MCF 10A (cell line): ENCODE measurements around the gene FPR2. TPM values are rescaled to one million over a fixed set of nuclear protein-coding genes. Genes with fewer than 3 reads are reported as not detected.
A peak's percentile ranks its signal among the peaks of the same experiment; 100 is the strongest.

Source experiments
- BruUV-seq: library from RNA; stranded (reverse); fragments of 400-500 nt; replicated peaks from 2 replicates; lab custom pipeline; 2021; lab: Mats Ljungman, UMichigan
- CTCF ChIA-PET: fragments of 300-600 bp; sonication (Branson Sonifier 250); formaldehyde crosslinking; extraction: SDS; loops from one replicate; lab custom pipeline; 2021; ENCODE audit warnings: antibody characterized with exemption, inconsistent platforms; lab: Yijun Ruan, JAX
- POLR2A ChIA-PET: fragments of 300-600, 350-650 bp; sonication (Branson Sonifier 250); formaldehyde crosslinking; extraction: SDS; loops from one replicate; lab custom pipeline; 2020; ENCODE audit warnings: antibody characterized with exemption, inconsistent platforms; lab: Yijun Ruan, JAX
- DNase-seq: peaks from one replicate; pipeline ENCODE4 v3.0.0-alpha.2; 2018; ENCODE audit not compliant: unreplicated experiment
- H3K27ac Mint-ChIP-seq: one replicate; pipeline ENCODE4 v1.8.0; 2022; ENCODE audit warnings: mild to moderate bottlenecking, low read depth, mixed read lengths; ENCODE audit not compliant: unreplicated experiment
- H3K27me3 Mint-ChIP-seq: one replicate; pipeline ENCODE4 v1.8.0; 2022; ENCODE audit warnings: mixed read lengths; ENCODE audit not compliant: insufficient read depth, unreplicated experiment
- H3K36me3 Mint-ChIP-seq: one replicate; pipeline ENCODE4 v1.8.0; 2022; ENCODE audit warnings: mild to moderate bottlenecking, moderate library complexity, mixed read lengths; ENCODE audit not compliant: insufficient read depth, unreplicated experiment
- H3K4me1 Mint-ChIP-seq: one replicate; pipeline ENCODE4 v1.8.0; 2022; ENCODE audit warnings: mixed read lengths; ENCODE audit not compliant: insufficient read depth, unreplicated experiment
- H3K4me3 Mint-ChIP-seq: one replicate; pipeline ENCODE4 v1.8.0; 2022; ENCODE audit warnings: mild to moderate bottlenecking, moderate library complexity, mixed read lengths; ENCODE audit not compliant: unreplicated experiment
- H3K9me3 Mint-ChIP-seq: one replicate; pipeline ENCODE4 v1.8.0; 2022; ENCODE audit warnings: mixed read lengths; ENCODE audit not compliant: unreplicated experiment
- CTCF ChIP-seq: fragments of 200-600 bp; IDR thresholded peaks from one replicate; pipeline ENCODE4 v1.8.0; 2022; ENCODE audit warnings: antibody characterized with exemption, mild to moderate bottlenecking; ENCODE audit not compliant: unreplicated experiment
- intact Hi-C: fragments of 100-400 bp; cut with micrococcal nuclease; formaldehyde crosslinking; loops from 2 replicates; pipeline ENCODE4 v1.14.1; 2022
- total RNA-seq: library from RNA; stranded (reverse); gene quantifications from 2 replicates; pipeline ENCODE4 v1.2.3, GENCODE V29; 2022

FPR2 gene
- total RNA-seq, 1 experiment from 2014 or later, result not detected

GRCh38 chr19:51781999-51782398, 21.0 kb downstream of the FPR2 start:
- intact Hi-C loops, result loop anchor here (2.0 to 10.0 kb wide), 4 partner anchors 117 to 757 kb away; partner anchors contain the start of gene KLK11
- no peak for DNase-seq
- no peak for TF ChIP-seq CTCF
- H3K36me3 Mint-ChIP-seq, result no peaks in the 10 kb centered on the region
- no TSS peak for BruUV-seq
- no peaks in the 10 kb centered on the region for H3K27me3 Mint-ChIP-seq
- CTCF ChIA-PET, result interaction anchor here (0.6 to 0.7 kb wide), 3 partner anchors 39 to 354 kb away, joined by 3 read pairs; no protein-coding TSS in a partner anchor
- no peak overlapping the region for H3K27ac Mint-ChIP-seq
- peaks cover 6% of the 10 kb centered on the region for H3K4me1 Mint-ChIP-seq
- POLR2A ChIA-PET, result interaction anchor here (0.9 kb wide), 1 partner anchor 12 kb away, joined by 3 read pairs; no protein-coding TSS in a partner anchor
- H3K9me3 Mint-ChIP-seq, result no peaks in the 10 kb centered on the region
- H3K4me3 Mint-ChIP-seq, result no peak overlapping the region

GRCh38 chr19:51783372-51783771, 22.4 kb downstream of the FPR2 start:
- intact Hi-C loops, result loop anchor here (1.0 to 10.0 kb wide), 6 partner anchors 119 to 759 kb away; partner anchors contain the start of gene KLK11
- Mint-ChIP-seq H3K4me3 (no peak overlapping the region), H3K4me1 (no peaks in the 10 kb centered on the region), H3K36me3 (no peaks in the 10 kb centered on the region), H3K9me3 (peaks cover 7% of the 10 kb centered on the region), H3K27ac (no peak overlapping the region), H3K27me3 (no peaks in the 10 kb centered on the region)
- TF ChIP-seq CTCF, result peak; percentile 50
- peak; percentile 60 for DNase-seq
- no TSS peak for BruUV-seq
- ChIA-PET CTCF (no interaction called here), POLR2A (no interaction called here)

GRCh38 chr19:51784109-51784785, 23.3 kb downstream of the FPR2 start:
- no peak for DNase-seq
- ChIA-PET POLR2A (interaction anchor here (0.7 to 1.9 kb wide), 5 partner anchors 14 to 73 kb away, joined by 3 to 12 read pairs (median 3); no protein-coding TSS in a partner anchor), CTCF (interaction anchor here (0.5 to 2.2 kb wide), 8 partner anchors 24 to 446 kb away, joined by 3 to 18 read pairs (median 3); no protein-coding TSS in a partner anchor)
- intact Hi-C loops, result loop anchor here (5.0 to 10.0 kb wide), 2 partner anchors 267 to 759 kb away; partner anchors contain the start of gene KLK11
- BruUV-seq, result TSS peak; percentile 69
- H3K4me1 Mint-ChIP-seq, result peaks cover 5% of the 10 kb centered on the region
- no peaks in the 10 kb centered on the region for H3K27me3 Mint-ChIP-seq
- no peaks in the 10 kb centered on the region for H3K36me3 Mint-ChIP-seq
- peaks cover 7% of the 10 kb centered on the region for H3K9me3 Mint-ChIP-seq
- TF ChIP-seq CTCF, result no peak
- no peak overlapping the region for H3K27ac Mint-ChIP-seq
- H3K4me3 Mint-ChIP-seq, result no peak overlapping the region

- BruUV-seq, result TSS peak; percentile 87
- intact Hi-C loops, result loop anchor here (1.0 to 10.0 kb wide), 4 partner anchors 25 to 760 kb away; partner anchors contain the start of gene KLK11
These were observed 24.1 kb downstream of the FPR2 start for GRCh38 chr19:51784922-51785690.

More at GRCh38 chr19:51784922-51785690, 24.1 kb downstream of the FPR2 start:
- Mint-ChIP-seq H3K4me1 (peaks cover 5% of the 10 kb centered on the region), H3K27ac (no peak overlapping the region), H3K4me3 (no peak overlapping the region), H3K9me3 (peaks cover 7% of the 10 kb centered on the region), H3K27me3 (no peaks in the 10 kb centered on the region), H3K36me3 (no peaks in the 10 kb centered on the region)
- POLR2A ChIA-PET, result interaction anchor here (0.7 to 1.9 kb wide), 7 partner anchors 14 to 421 kb away, joined by 3 to 12 read pairs (median 4); partner anchors contain the start of gene ZNF432
- TF ChIP-seq CTCF, result no peak
- CTCF ChIA-PET, result interaction anchor here (0.5 to 2.2 kb wide), 9 partner anchors 10 to 447 kb away, joined by 3 to 18 read pairs (median 3); no protein-coding TSS in a partner anchor
- peak; percentile 90 for DNase-seq
